OCI-LY1 (cell line): ENCODE measurements around the gene EIPR1.

Source experiments
- CTCF ChIP-seq: fragments of 200-600 bp; sonication (generic), shearing (Covaris generic); IDR thresholded peaks from 2 replicates; pipeline ENCODE4 v1.5.1; 2017; ENCODE audit warnings: mild to moderate bottlenecking, antibody characterized with exemption, low read length, moderate library complexity, mixed read lengths
- EZH2 ChIP-seq: fragments of 200-600 bp; sonication (generic), shearing (Covaris generic); IDR thresholded peaks from 2 replicates; pipeline ENCODE4 v1.8.0; 2017; ENCODE audit warnings: borderline replicate concordance, mixed run types, mild to moderate bottlenecking, antibody characterized with exemption, low read length, moderate library complexity, mixed read lengths

DNA sequence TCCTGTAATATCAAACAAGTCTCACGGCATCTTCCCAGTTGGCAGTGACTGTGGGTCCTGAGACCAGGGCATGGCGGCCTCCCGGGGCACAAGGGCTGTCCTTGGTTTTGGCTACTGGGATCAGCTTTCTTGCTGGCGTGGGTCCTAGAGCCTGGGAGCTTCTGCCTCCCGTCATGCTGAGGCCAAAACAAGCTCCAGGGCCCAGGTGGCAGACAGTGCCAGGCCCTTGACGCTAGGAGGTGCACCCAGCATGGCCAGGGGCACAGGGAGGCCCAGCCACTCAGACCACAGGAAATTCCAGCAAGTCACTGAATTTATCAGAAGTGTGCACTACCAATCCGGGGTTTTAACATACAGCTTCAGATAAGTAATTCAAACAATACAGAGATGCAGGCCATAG is 184.7 kb downstream of the EIPR1 start:
- TF ChIP-seq EZH2 = no peak
- peak; percentile 32; the same call in 1 of the 2 replicates for TF ChIP-seq CTCF
